Measurements from ENCODE around the gene SNTG2.
"Not testable (repeated sequence)": the region's sequence is repeated elsewhere in the genome, so short reads cannot be mapped to it uniquely, and the experiment has no call there.

The SNTG2 gene

DNA sequence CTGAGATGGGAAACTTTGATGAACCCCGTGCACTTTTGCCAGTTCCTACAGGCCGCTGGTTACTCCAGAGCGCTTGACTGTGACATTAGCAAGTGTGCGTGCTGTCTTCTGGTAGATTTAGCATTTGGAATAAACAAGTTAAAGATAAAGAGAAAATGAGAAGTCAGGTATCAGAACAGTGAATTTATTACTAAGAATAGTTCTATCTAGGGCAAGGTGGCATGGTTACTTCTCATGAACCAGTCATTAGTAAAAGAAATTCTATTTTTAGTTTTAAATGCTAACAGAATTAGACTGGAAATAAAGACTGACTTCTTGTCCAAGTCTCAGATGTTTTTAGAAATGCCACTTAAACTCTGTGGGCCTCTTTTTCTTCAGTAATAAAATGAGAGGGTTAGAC is 258.6 kb downstream of the SNTG2 start:
- no peak for DNase-seq

- no peak for DNase-seq
Measured at GRCh38 chr2:1209761-1210160, 259.1 kb downstream of the SNTG2 start.

- DNase-seq = no peak
Measured at GRCh38 chr2:1210352-1210751, 259.7 kb downstream of the SNTG2 start.

GRCh38 chr2:1219901-1220573 is 269.4 kb downstream of the SNTG2 start:
- no peak for DNase-seq

DNA sequence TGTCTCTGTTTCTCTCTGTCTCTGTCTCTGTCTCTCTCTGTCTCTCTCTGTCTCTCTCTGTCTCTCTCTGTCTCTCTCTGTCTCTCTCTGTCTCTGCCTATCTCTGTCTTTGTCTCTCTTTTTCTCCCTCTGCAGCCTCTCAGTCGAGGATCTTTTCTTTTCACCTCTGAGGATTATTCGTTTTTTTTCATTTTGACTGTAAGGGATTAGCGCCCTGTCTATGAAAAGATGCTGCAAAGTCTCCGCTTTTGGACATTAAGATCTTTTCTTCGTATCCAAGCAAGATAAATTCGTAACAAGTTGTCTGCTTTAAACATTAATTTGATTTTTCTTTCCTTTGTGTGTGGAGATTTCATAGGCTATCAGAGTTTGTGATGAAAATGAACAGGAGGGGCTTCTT is 271.4 kb downstream of the SNTG2 start:
- no peak for DNase-seq

GRCh38 chr2:1223791-1224190 is 273.1 kb downstream of the SNTG2 start:
- DNase-seq = no peak

DNA sequence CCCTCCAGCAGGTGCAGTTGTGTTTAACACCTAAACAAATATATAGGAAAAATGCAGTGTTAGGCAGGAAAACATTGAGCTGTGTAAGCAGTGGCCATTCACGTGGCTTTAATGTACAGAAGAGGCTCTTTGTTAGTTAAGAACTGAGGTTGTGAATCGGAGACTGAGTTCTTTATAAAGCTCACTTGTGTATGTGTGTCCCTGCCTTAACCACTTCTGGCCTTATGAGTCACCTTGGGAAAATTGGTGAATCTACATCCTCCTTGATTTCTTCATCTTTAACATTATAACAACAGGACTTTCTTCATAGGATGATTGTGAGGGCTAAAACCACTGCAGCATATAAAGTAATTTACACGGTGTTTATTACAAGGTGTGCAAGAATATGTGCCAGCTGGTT is 274.3 kb downstream of the SNTG2 start:
- no peak for DNase-seq

- DNase-seq = no peak
Measured at GRCh38 chr2:1226766-1227165, 276.1 kb downstream of the SNTG2 start.

DNA sequence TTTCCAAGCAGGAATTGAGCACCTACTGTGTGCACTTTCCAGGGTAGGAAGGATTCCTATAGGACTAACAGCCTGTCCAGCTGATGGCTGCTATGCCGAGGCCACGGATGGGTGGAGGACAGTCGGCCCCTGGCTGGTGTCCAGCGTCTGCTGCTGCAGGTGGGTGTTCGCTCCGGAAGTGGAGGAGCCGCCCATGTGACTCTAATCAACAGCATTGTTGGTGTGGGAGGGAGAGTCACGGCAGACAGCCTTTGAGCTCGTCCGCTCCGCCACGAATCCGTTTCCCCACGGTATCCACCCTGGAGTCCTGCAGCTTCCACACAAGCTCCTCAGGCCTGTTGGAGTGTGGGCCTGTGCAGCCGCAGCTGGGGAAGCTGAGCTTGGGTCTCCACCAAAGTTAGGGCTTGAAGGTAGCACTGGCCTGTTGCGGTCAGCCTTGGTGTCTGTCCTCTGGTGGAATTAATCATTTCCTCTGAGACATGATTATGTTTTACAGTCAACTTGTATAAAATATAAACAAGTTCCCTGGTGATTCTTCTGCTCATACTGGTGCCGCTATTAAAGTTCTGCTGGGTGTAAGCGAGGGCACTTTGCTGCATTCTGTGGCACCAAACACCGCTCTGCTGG is 276.7 kb downstream of the SNTG2 start:
- DNase-seq = no peak

DNA sequence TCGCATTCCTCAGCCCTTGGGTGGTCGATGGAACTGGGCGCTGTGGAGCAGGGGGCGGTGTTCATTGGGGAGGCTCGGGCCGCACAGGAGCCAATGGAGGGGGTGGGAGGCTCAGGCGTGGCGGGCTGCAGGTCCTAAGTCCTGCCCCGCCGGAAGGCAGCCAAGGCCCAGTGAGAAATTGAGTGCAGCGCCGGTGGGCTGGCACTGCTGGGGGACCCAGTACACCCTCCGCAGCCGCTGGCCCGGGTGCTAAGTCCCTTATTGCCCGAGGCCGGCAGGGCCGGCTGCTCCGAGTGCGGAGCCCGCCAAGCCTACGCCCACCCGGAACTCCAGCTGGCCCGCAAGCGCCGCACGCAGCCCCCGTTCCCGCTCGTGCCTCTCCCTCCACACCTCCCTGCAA is 278.9 kb downstream of the SNTG2 start:
- DNase-seq = not testable (repeated sequence)

DNA sequence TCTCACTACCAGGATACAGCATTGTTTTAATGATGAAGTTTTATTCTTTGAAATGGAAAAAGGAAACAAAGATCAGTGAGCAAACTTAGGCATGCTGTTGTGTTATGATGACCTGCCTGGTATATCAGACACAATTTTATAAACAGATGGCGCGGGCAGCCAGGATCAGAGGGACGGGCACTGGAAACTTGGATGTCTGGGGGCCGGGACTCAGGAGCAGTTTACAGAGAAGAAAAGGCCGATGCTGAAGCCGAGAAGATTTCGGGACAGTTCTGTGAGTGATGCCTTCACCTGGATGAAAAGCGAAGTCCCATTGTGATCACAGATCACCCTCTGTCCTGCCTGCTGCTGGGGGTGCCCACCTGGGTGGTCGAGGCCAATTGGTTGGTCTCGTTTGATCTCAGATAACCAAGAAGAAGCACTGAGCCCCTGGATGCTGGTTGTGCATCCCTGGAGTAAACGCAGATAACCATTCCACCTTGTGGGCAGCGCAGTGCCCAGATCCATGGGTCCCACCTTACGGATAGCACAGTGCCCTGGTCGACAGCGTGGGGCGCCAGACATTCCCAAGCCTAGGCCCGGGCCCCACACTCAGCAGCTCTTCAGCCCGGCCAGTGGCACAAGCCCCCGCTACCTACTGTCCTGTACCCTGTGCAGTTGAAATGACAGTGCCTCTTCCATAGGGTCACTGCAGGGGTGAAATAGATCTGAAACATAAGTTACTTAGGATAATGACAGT is 279.7 kb downstream of the SNTG2 start:
- no peak for DNase-seq

DNA sequence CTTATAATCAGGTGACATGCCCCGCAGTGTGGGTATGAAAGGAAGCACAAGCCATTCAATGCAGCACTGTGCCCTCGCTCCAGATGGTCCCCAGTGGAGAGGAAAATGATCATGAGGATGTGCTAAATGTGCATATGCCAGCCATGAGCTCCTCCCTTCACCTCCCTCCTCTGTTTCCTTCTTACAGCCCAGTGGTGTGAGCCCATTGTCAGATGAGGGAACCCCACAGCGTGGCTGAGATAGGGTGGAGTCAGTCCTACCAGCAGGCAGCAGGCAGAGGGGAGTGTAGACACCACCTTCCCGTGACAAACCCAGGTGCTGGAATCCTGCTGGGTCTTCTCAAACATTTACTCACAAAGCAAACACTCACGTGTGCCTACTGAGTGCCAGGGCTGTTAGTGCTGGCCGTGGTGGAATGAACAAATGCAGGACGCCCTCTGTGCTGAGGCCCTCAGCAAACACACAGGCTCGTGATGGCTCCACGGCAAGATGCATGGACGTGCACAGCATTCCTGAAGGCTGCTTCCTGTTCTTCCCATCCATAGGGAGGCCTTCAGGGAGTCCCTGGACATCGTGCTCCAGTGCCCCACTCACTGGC is 280.9 kb downstream of the SNTG2 start:
- DNase-seq = no peak

DNA sequence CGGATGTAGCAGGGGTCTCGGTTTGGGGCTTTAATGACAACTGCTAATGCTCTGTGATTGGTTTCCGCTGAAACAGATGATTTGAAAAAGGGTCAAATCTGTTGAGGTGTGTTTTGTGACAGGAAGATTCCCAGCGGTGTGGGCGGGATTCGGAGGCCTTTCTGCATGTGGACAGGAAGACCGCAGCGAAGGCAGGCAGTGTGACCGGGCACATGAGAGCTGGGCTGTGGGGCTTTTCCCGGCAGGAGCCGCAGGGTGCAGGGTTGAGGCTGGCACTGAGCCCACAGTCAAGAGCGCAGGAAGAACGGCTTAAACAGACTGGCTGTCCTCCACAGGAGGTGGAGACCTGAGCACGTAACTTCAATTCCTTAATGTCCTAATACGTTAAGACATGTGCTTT is 282.6 kb downstream of the SNTG2 start:
- no peak for DNase-seq

DNA sequence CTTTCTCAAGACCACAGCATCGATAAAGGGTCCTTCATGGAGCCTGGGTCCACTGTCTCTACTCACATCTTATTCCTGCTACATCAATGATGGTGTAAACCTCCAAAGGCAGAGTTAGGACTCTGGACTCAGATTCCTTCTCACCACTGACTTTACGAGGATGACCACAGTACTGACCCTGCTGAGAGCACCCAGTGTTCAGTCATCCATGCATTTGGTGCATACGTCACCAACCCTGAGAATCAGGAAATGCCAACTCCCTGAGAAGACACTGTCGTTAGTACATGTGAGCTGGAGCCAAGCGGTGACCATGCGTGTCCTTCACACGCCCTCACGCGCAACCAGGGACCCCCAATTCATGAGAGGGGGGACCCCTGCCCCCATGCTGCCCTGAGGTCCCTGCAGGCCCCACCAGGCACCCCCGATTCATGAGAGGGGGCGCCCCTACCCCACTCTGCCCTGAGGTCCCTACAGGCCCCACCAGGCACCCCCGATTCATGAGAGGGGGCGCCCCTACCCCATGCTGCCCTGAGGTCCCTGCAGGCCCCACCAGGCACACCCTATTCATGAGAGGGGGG is 284.2 kb downstream of the SNTG2 start:
- no peak for DNase-seq

DNA sequence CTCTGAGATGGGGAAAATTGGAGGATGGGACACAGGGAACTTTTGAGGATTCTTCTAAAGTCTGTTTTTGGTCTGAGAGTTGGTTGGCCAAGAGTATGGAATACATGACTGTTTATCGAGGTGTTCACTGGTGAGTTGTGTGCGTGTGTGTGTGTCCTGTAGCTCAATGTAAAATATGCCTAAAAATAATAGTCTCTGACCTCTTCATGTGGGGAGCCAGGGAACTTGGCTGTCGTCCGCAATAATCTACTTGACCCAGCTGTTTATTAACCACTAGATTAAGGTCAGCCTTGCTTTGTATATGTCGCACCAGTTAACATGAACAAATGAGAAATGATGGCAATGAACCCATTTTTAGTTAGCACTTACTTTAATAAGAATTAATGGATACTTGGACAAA is 285.2 kb downstream of the SNTG2 start:
- no peak for DNase-seq

- DNase-seq = no peak
Measured at GRCh38 chr2:1236606-1237005, 286.0 kb downstream of the SNTG2 start.

DNA sequence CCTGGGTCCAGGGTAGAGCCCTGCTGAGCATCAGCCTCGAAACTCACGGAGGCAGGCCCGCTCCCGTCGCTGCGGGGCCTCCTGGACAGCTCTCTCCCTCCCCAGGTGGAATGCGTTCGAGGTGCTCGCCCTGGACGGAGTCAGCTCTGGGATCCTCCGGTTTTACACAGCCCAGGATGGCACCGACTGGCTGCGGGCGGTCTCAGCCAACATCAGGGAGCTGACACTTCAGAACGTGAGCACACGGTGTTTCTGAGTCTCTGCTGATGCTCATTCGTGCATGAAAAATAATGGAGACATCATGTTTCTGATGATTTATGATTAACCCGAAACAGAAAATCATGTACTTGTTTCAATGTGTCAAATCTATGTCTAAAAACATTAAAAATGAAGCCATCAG is 287.1 kb downstream of the SNTG2 start:
- DNase-seq = no peak

GRCh38 chr2:1238598-1239138 is 288.0 kb downstream of the SNTG2 start:
- DNase-seq = no peak

GRCh38 chr2:1245193-1245592 is 294.5 kb downstream of the SNTG2 start:
- no peak for DNase-seq

GRCh38 chr2:1246239-1246638 is 295.6 kb downstream of the SNTG2 start:
- no peak for DNase-seq

- no peak for DNase-seq
Measured at GRCh38 chr2:1246991-1247390, 296.3 kb downstream of the SNTG2 start.

- DNase-seq = no peak
Measured at GRCh38 chr2:1248187-1248586, 297.5 kb downstream of the SNTG2 start.

Measured in NCI-H1694 (cell line).